Adrenal gland (tissue), 5 donors: ENCODE data around the gene RTP2.

Experiments
- POLR2A ChIP-seq, 2 donors: fragments of 450-650 bp; IDR thresholded peaks; one replicate each; pipeline ENCODE4 v1.6.1; 2017; ENCODE audit warnings: antibody characterized with exemption in 2 of 2, mild to moderate bottlenecking in 2 of 2, moderate library complexity in 1 of 2
- TF ChIP-seq, protein P1 (sequence below), 6 experiments: fragments of 450-650 bp in 4 of 6; fragments of 200-600 bp in 2 of 6; sonication (generic) in 1 of 6; IDR thresholded peaks; 1 replicate in 5 of 6; 2 replicates in 1 of 6; pipeline versions ENCODE4 v1.5.1 to v1.8.0; 2016 to 2021; ENCODE audit warnings: antibody characterized with exemption in 6 of 6, mild to moderate bottlenecking in 2 of 6, moderate library complexity in 1 of 6
- donor health status: DM: no; HTN: no; CAD: no.

DNA sequence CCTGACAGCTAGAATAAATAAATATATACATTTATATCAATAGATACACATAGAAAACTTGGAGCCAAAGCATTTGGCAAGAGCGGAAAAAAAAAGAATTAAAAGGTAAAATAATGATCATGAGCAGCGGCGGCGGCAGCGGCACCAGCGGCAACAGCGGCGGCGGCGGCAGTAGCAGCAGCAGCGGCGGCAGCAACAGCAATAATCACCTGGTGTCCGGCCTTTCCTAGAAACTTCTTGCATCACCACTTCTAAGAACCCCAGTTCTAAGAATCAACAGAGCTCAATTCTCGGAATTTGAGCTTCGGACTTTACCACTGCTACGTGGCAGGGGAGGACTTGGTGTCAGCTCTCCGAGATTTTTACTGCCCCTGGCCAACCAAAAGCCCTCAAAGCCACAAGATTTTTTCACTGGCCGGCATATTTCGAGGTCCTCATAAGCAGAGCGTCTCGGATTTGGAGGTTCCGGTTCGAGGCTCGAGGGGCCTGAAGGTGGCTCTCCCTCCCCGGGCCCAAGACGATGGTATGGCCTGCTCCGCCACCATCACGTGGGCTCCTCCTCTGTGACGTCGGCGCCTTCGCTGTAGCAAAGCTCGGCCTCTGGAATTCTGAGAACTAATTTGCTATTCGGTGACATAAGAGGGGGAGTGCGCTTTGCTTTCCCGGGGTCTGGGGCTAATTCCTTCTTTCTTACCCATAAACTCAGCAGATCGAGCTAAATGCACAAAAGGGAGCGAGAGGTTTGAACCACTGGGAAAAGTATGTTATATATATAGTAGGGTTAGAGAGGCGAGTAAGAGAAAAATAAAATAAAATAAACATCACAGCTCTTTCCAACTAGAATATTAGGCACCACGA lies 43.1 kb upstream of the RTP2 start, which contains the start of gene BCL6:
- TF ChIP-seq, protein P1, sequence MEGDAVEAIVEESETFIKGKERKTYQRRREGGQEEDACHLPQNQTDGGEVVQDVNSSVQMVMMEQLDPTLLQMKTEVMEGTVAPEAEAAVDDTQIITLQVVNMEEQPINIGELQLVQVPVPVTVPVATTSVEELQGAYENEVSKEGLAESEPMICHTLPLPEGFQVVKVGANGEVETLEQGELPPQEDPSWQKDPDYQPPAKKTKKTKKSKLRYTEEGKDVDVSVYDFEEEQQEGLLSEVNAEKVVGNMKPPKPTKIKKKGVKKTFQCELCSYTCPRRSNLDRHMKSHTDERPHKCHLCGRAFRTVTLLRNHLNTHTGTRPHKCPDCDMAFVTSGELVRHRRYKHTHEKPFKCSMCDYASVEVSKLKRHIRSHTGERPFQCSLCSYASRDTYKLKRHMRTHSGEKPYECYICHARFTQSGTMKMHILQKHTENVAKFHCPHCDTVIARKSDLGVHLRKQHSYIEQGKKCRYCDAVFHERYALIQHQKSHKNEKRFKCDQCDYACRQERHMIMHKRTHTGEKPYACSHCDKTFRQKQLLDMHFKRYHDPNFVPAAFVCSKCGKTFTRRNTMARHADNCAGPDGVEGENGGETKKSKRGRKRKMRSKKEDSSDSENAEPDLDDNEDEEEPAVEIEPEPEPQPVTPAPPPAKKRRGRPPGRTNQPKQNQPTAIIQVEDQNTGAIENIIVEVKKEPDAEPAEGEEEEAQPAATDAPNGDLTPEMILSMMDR (IDR thresholded peaks at IDR 0.05), result peak in 3 of 6 experiments; percentile 5 to 27 (median 8)
- TF ChIP-seq POLR2A (IDR thresholded peaks at IDR 0.05), result peak; percentile 98
